ENCODE data around the gene ABT1. TPM values are rescaled to one million over a fixed set of nuclear protein-coding genes. Genes with fewer than 3 reads are reported as not detected.

ABT1 gene
- polyA plus RNA-seq, 6 donors from 2014 or later = 42.7 to 74.2 (median 49.0) TPM

DNA sequence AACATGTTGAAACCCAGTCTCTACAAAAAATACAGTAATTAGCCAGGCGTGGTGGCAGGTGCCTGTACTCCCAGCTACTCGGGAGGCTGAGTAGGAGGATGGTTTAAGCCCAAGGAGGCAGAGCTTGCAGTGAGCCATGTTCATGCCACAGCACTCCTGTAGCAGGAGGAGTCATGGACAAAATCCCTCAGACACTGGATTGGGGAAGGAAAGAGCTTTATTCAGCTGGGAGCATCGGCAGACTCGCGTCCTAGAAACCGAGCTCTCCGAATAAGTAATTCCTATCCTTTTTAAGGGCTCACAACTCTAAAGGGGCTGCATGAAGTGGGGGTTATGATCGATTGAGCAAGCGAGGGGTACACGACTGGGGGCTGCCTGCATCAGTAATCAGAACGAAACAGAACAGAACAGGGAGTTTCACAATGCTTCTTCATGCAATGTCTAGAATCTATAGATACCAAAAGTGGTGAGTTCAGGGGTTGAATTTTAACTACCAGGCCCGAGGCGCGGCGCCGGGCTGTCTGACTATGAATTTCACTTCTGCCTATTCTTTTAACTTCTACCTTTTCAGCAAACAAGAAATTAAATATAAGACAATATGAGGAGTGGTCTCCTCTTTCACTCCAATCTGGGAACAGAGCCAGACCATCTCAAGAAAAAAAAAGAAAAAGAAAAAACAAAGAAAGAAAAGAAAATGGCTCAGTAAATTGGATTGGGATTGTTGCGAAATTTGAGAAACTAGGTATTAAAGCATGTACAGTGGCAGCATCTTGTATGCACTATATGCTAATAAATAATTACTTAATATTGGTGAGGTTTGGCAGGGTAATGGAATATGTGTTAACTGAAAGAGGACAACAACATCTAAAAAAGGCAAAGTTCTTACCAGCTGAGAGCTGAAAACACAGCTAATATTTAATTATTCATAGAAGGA is 35.0 kb upstream of the ABT1 start:
- no peaks in the 10 kb centered on the region for H3K4me1 Mint-ChIP-seq
- H3K4me3 Mint-ChIP-seq = no peak overlapping the region
- no peaks in the 10 kb centered on the region for H3K36me3 Mint-ChIP-seq
- ATAC-seq (ENCODE audit: low read depth in 2 of 2) (no peak), DNase-seq (no peak)
- H3K27ac Mint-ChIP-seq = peak overlapping the region in 1 of 6 donors; percentile 72
- no peaks in the 10 kb centered on the region for H3K9me3 Mint-ChIP-seq
- H3K27me3 Mint-ChIP-seq = no peaks in the 10 kb centered on the region

- peaks cover 2 to 5% (median 5%) of the 10 kb centered on the region in 3 donors for H3K4me1 Mint-ChIP-seq
- H3K4me3 Mint-ChIP-seq = peak overlapping the region in 1 of 8 donors; percentile 1
- DNase-seq (no peak), ATAC-seq (ENCODE audit: low read depth in 2 of 2) (no peak)
- H3K36me3 Mint-ChIP-seq = peaks cover 1 to 4% of the 10 kb centered on the region in 2 donors
- no peak overlapping the region for H3K27ac Mint-ChIP-seq
- H3K9me3 Mint-ChIP-seq = peaks cover 0 to 2% (median under 1%) of the 10 kb centered on the region in 7 donors
- peaks cover 0 to 2% (median 1%) of the 10 kb centered on the region in 3 donors for H3K27me3 Mint-ChIP-seq
Measured at GRCh38 chr6:26563488-26563887, 33.3 kb upstream of the ABT1 start.

DNA sequence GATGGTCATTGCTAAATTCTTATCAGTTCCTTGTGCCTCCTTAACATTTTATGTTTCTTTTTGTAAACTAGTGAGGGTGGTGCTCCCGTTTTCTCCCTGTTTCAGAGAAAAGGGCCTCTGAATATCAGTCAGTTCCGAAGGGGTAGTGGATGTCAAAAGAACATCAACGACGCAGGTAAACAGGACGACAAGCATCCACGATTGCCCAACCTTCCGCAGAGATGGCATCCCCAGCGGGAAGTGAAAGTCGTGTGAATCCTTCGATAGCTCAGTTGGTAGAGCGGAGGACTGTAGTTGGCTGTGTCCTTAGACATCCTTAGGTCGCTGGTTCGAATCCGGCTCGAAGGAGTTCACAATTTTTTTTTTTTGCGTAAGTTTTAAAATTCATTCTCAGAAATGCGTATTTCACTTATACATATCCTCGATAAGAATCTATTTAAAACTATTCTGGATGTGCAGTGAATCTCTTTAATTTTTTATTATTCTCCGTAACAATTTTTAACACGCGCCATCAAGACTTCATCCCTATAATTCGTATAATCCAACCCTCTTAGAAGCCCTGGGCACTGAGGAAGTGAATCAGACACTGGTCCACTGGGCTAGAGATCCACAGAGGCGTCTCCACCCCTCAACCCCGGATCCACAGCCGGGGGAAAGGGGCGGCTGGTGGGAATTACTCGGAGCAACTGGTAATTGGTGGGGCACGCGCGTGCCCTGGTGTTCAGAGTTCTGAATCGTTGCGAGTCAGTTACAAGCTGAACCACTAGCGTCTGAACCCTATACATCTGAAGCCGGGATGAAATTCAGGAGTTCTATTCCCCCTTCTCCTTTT is 27.9 kb upstream of the ABT1 start:
- H3K27ac Mint-ChIP-seq = peak overlapping the region; percentile 63 to 100 (median 100)
- peaks cover 22 to 37% (median 33%) of the 10 kb centered on the region in 3 donors for H3K4me1 Mint-ChIP-seq

GRCh38 chr6:26569433-26569764 is 27.4 kb upstream of the ABT1 start:
- Mint-ChIP-seq H3K9me3 (peaks cover 0 to 9% (median 3%) of the 10 kb centered on the region in 7 donors), H3K27me3 (peaks cover 0 to 7% (median 5%) of the 10 kb centered on the region in 3 donors), H3K27ac (peak overlapping the region; percentile 47 to 100 (median 100)), H3K4me1 (peaks cover 22 to 37% (median 33%) of the 10 kb centered on the region in 3 donors), H3K4me3 (peak overlapping the region; percentile 95 to 98 (median 96)), H3K36me3 (peaks cover 4 to 9% of the 10 kb centered on the region in 2 donors)
- ATAC-seq (ENCODE audit: low read depth in 2 of 2) (no peak), DNase-seq (no peak)

More for the DNA sequence above, 27.9 kb upstream of the ABT1 start:
- Mint-ChIP-seq H3K27me3 (peaks cover 0 to 7% (median 5%) of the 10 kb centered on the region in 3 donors), H3K9me3 (peaks cover 0 to 9% (median 3%) of the 10 kb centered on the region in 7 donors), H3K36me3 (peaks cover 4 to 9% of the 10 kb centered on the region in 2 donors), H3K4me3 (peak overlapping the region; percentile 95 to 98 (median 96))
- DNase-seq (peak; percentile 95), ATAC-seq (ENCODE audit: low read depth in 2 of 2) (peak; percentile 80 to 85)

DNA sequence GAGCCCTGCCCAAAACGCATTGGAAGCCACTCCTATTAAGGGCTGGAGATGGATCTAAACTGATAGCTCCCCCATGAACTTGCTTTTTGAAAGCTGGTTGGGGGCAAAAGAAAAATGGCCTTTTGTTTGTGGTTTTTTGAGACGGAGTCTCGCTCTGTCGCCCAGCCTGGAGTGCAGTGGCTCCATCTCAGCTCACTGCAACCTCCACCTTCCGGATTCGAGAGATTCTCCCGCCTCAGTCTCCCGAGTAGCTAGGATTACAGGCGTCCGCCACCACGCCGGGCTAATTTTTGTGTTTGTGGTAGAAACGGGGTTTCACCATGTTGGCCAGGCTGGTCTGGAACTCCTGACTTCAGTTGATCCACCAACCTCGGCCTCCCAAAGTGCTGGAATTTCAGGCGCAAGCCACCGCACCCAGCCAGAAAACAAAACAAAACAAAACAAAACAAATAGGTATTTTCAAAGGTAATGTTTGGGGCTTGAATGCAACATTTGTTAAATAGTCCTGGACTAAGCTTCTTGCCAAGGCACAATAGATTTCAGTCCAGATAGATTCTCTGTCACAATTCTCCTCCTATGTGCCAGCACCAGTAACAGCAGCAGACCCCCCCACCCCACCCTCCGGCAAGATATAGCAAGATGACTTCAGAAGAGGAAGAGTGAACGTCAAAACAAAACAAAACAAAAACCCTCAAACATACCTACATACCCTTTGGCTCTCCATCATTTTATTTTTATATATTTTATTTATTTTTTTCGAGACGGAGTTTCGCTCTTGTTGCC is 26.5 kb upstream of the ABT1 start:
- peaks cover 22 to 37% (median 33%) of the 10 kb centered on the region in 3 donors for H3K4me1 Mint-ChIP-seq
- no peak for ATAC-seq (ENCODE audit: low read depth in 2 of 2)
- H3K9me3 Mint-ChIP-seq = peaks cover 0 to 9% (median 3%) of the 10 kb centered on the region in 7 donors
- peak overlapping the region in 2 of 8 donors; percentile 97 to 98 for H3K4me3 Mint-ChIP-seq
- no peak for DNase-seq
- H3K27me3 Mint-ChIP-seq = peaks cover 0 to 7% (median 5%) of the 10 kb centered on the region in 3 donors
- peaks cover 4 to 9% of the 10 kb centered on the region in 2 donors for H3K36me3 Mint-ChIP-seq
- H3K27ac Mint-ChIP-seq = peak overlapping the region in 2 of 6 donors; percentile 81 to 100

DNA sequence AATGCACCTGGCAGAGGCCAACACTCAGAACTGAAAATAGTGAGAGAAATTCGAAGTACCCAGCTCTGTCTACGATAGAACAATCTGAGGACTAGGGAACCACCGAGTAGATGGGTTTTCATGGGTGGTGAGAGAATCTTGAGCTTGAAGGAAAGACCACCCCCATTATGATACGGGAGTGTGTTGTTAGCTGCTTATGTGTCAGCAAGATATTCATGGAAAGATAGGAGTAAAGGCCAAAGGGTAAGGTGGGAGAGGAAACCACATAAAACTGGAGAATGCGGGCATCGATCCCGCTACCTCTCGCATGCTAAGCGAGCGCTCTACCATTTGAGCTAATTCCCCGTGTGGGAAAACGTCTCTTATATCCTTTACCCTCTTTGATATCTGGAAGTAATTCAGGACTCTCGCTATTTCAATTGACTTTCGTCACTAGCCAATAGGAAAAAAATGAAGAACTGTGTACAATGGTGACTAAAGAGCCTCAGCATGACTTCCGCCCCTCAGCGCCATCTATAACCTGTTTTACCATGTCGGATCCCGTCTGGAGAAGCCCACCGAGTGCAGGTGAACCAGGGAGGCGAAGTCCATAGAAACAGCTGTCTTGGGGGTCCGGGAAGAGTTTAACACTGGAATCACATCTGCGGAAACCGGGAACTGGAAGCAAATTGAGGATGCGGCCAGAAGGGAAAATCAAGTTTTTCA is 25.0 kb upstream of the ABT1 start:
- peaks cover 0 to 9% (median 4%) of the 10 kb centered on the region in 7 donors for H3K9me3 Mint-ChIP-seq
- ATAC-seq (ENCODE audit: low read depth in 2 of 2) (peak; percentile 32 to 50), DNase-seq (peak; percentile 61)

GRCh38 chr6:26575494-26575939 is 21.2 kb upstream of the ABT1 start:
- H3K4me3 Mint-ChIP-seq = peak overlapping the region in 2 of 8 donors; percentile 16 to 62
- DNase-seq (no peak), ATAC-seq (ENCODE audit: low read depth in 2 of 2) (no peak)
- peaks cover 26 to 34% (median 32%) of the 10 kb centered on the region in 3 donors for H3K4me1 Mint-ChIP-seq
- peaks cover 0 to 31% (median 9%) of the 10 kb centered on the region in 3 donors for H3K27me3 Mint-ChIP-seq
- H3K27ac Mint-ChIP-seq = no peak overlapping the region
- H3K9me3 Mint-ChIP-seq = peaks cover 0 to 27% (median 19%) of the 10 kb centered on the region in 7 donors
- H3K36me3 Mint-ChIP-seq = peaks cover 0 to 10% of the 10 kb centered on the region in 2 donors

More for the DNA sequence above, 25.0 kb upstream of the ABT1 start:
- H3K36me3 Mint-ChIP-seq = peaks cover 4 to 9% of the 10 kb centered on the region in 2 donors
- H3K4me1 Mint-ChIP-seq = peaks cover 27 to 40% (median 38%) of the 10 kb centered on the region in 3 donors
- peak overlapping the region; percentile 83 to 96 (median 93) for H3K4me3 Mint-ChIP-seq
- peaks cover 0 to 13% (median 5%) of the 10 kb centered on the region in 3 donors for H3K27me3 Mint-ChIP-seq
- H3K27ac Mint-ChIP-seq = peak overlapping the region; percentile 0 to 95 (median 90)

- H3K27ac Mint-ChIP-seq = peak overlapping the region in 4 of 6 donors; percentile 6 to 96 (median 62)
- DNase-seq (no peak), ATAC-seq (ENCODE audit: low read depth in 2 of 2) (no peak)
- H3K9me3 Mint-ChIP-seq = peaks cover 0 to 27% (median 19%) of the 10 kb centered on the region in 7 donors
- peak overlapping the region in 7 of 8 donors; percentile 61 to 90 (median 84) for H3K4me3 Mint-ChIP-seq
- H3K4me1 Mint-ChIP-seq = peaks cover 25 to 31% (median 30%) of the 10 kb centered on the region in 3 donors
- H3K27me3 Mint-ChIP-seq = peaks cover 5 to 38% (median 15%) of the 10 kb centered on the region in 3 donors
- peaks cover 0 to 10% of the 10 kb centered on the region in 2 donors for H3K36me3 Mint-ChIP-seq
Measured at GRCh38 chr6:26576407-26576843, 20.3 kb upstream of the ABT1 start.

GRCh38 chr6:26576929-26577719 is 19.6 kb upstream of the ABT1 start:
- peak; percentile 53 for DNase-seq

DNA sequence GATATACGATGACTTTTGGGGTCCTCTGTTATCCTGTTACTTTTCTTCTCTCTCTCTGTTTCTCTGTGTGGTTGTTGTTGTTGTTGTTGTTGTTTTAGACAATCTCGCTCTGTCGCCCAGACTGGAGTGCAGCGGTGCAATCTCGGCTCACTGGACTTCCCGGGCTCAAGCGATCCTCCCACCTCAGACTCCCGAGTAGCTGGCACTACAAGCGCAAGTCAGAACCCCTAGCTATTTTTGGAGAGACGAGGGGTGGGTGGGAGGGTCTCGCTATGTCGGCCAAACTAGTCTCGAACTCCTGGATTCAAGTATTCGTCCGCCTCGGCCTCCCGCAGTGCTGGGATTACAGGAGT is 19.1 kb upstream of the ABT1 start:
- Mint-ChIP-seq H3K9me3 (peaks cover 0 to 23% (median 19%) of the 10 kb centered on the region in 7 donors), H3K27ac (peak overlapping the region in 4 of 6 donors; percentile 85 to 97 (median 95)), H3K4me3 (peak overlapping the region; percentile 64 to 90 (median 85)), H3K36me3 (peaks cover 0 to 10% of the 10 kb centered on the region in 2 donors), H3K4me1 (peaks cover 16 to 19% (median 18%) of the 10 kb centered on the region in 3 donors), H3K27me3 (peaks cover 11 to 50% (median 19%) of the 10 kb centered on the region in 3 donors)
- DNase-seq = no peak
- no peak for ATAC-seq (ENCODE audit: low read depth in 2 of 2)

More at GRCh38 chr6:26576929-26577719, 19.6 kb upstream of the ABT1 start:
- Mint-ChIP-seq H3K4me1 (peaks cover 19 to 24% (median 23%) of the 10 kb centered on the region in 3 donors), H3K4me3 (peak overlapping the region; percentile 64 to 90 (median 85)), H3K9me3 (peaks cover 0 to 23% (median 19%) of the 10 kb centered on the region in 7 donors), H3K27ac (peak overlapping the region in 5 of 6 donors; percentile 58 to 97 (median 94)), H3K27me3 (peaks cover 9 to 45% (median 19%) of the 10 kb centered on the region in 3 donors), H3K36me3 (peaks cover 0 to 10% of the 10 kb centered on the region in 2 donors)
- peak; percentile 56 to 65 for ATAC-seq (ENCODE audit: low read depth in 2 of 2)

DNA sequence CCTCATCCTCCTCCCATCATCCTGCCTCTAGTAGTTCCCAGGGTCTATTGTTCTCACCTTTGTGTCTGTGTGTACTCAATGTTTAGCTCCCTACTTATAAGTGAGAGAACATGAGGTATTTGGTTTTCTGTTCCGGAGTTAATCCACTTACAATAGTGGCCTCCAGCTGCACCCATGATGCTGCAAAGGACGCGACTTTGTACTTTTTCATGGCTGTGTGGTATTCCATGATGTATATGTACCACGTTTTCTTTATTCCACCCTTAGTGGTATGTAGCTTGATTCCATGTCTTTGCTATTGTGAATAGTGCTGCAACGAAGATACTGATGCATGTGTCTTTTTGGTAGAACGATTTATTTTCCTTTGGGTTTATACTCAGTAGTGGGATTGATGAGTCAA is 18.5 kb upstream of the ABT1 start:
- peaks cover 17 to 55% (median 25%) of the 10 kb centered on the region in 3 donors for H3K27me3 Mint-ChIP-seq
- peaks cover 0 to 23% (median 19%) of the 10 kb centered on the region in 7 donors for H3K9me3 Mint-ChIP-seq
- ATAC-seq (ENCODE audit: low read depth in 2 of 2) (no peak), DNase-seq (no peak)
- peaks cover 13 to 15% (median 15%) of the 10 kb centered on the region in 3 donors for H3K4me1 Mint-ChIP-seq
- peak overlapping the region in 1 of 6 donors; percentile 36 for H3K27ac Mint-ChIP-seq
- H3K36me3 Mint-ChIP-seq = peaks cover 0 to 10% of the 10 kb centered on the region in 2 donors
- H3K4me3 Mint-ChIP-seq = peak overlapping the region in 4 of 8 donors; percentile 10 to 53 (median 20)
